HG02759 (cell line): ENCODE measurements around the gene TUBA4B.
A peak's percentile ranks its signal among the peaks of the same experiment; 100 is the strongest.

ENCODE experiments used
- ATAC-seq: cut with Tn5 transposase; IDR thresholded peaks from one replicate; pipeline ENCODE4 v1.9.1; 2021; ENCODE audit warnings: mild to moderate bottlenecking, moderate library complexity; ENCODE audit not compliant: unreplicated experiment

TUBA4B gene

DNA sequence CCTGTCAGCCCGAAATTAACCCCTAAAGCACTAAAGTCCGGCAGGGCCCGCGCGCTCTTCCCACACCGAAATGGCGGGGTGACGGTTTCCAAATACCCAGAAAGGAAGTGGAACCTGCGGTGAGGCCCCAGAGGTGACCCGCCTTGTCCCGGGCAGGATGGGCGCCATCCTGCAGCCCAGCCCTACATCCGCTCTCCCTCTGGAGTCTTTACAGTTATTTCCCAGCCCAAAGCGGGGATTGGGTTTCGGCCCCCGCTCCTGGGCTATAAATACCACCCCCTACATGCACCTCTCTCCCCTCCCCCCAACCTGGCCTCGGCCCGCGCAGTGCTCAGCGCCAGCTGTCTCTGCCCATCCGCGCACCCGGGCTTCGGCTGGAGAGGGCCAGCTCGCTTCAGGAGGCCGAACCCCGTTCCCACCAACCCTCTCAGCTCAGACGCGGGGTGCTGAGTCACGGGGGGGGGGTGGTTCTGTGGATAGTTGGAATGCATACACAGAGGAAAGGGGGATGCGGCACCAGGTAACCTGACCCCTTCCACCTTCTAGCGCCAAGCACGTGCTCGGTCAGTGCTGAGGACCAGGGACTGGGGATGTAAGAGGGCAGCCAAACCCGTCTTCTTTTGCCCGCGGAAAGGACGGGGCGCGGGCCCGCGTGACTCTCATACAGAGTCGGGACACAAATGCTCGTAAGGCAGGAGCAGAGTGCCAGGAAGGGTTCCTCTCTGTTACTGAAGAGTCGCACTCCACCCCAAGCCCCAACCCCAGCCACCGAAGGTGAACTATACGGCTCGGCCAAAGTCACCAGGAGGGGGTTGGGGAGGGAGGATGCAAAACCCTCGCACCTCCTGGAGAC, at the start of gene TUBA4B:
Gene TUBA4B, plus strand, starts transcription at position 344 of the 853 bp plus-strand sequence. Its CDS starts 165 bp downstream, at position 509.
- ATAC-seq = peak; percentile 11

DNA sequence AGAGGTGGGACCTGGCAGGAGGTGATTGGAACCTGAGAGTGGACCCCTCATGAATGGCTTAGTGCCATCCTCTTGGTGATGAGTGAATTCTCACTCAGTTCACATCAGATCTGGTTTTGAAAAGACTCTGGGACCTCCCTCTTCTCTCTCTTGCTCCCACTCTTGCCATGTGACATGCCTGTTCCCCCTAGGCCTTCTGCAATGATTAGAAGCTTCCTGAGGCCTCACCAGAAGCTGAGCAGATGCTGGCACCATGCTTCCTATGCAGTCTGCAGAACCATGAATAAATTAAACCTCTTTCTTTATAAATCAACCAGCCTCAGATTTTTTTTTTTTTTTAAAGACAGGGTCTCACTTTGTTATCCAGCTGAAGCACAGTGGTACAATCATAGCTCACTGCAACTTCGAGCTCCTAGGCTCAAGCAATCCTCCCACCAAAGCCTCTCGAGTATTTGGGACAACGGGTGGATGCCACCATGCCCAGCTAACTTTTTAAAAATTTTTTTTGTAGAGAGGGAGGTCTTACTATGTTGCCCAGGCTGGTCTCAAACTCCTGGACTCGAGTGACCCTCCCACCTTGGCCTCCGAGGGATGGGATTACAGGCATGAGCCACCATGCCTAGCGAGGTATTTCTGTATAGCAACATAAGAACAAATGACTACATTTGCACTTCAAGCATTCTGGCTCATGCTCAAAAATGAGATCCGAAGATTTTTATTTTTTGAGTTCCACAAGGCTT, 48.4 kb upstream of the TUBA4B start:
- ATAC-seq = no peak

- ATAC-seq = no peak
Measured at GRCh38 chr2:219205165-219205538, 47.9 kb upstream of the TUBA4B start.

DNA sequence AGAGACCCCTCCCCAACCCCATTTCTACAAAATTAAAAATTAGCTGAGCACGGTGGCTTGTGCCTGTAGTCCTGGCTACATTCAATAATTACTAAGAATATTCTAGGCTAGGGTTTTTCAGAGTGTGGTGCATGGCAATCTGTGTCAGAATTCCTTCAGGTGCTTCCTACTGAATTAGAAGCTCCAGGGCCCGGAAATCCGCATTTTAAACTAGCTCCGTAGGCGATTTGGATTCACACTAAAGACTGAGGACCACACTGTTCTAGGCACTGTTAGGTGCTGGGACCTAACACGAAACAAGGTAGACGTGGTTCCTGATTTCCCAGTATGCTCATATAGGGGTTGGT, 47.1 kb upstream of the TUBA4B start:
- ATAC-seq = no peak

DNA sequence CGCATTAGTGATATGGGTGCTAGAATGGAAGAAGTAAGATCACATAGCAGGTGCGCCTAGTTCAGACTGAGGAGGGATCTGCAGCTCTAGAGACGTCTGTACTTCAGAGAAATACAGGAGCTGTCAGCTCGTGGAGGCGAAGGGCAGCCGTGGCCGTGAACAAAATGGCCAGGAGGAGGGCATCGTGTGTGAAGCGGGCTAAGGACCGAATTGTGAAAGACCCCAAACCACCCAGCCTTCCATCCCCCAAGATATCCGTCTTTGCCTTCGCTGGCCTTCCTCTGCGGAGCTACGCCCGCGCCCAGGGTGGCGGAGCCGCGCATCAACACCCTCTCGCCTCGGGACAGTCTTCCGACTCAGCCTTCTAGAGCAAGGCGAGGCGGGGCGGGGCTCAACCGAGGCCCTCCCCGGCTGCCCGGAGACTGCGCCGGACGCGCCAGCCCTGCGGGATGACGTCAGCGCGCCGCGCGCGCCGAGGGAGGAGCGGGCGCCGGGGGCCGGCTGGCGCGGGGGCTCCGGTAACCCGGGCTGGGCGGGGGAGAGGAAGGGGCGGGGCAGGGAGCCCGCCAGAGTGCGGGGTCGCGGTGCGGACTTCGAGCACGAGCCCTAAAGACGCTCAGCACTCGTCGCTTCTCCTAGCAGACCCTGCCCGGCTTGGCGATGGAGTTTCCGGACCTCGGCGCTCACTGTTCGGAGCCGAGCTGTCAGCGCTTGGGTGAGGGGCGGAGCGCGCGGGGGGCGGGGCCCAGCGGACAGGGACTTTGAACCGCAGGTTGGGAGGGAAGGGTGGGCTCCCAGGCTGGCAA, 46.5 kb upstream of the TUBA4B start, which contains the start of gene ZFAND2B:
Gene ZFAND2B, plus strand, starts transcription at position 455 of the 806 bp plus-strand sequence. Its CDS starts 206 bp downstream, at position 661.
- peak; percentile 98 for ATAC-seq

GRCh38 chr2:219207134-219207883, 45.7 kb upstream of the TUBA4B start:
- no peak for ATAC-seq

- no peak for ATAC-seq
Measured at GRCh38 chr2:219207884-219208740, 44.9 kb upstream of the TUBA4B start.

- ATAC-seq = no peak
Measured at GRCh38 chr2:219209236-219210195, 43.5 kb upstream of the TUBA4B start.

- ATAC-seq = no peak
Measured at GRCh38 chr2:219210196-219210885, 42.7 kb upstream of the TUBA4B start.

DNA sequence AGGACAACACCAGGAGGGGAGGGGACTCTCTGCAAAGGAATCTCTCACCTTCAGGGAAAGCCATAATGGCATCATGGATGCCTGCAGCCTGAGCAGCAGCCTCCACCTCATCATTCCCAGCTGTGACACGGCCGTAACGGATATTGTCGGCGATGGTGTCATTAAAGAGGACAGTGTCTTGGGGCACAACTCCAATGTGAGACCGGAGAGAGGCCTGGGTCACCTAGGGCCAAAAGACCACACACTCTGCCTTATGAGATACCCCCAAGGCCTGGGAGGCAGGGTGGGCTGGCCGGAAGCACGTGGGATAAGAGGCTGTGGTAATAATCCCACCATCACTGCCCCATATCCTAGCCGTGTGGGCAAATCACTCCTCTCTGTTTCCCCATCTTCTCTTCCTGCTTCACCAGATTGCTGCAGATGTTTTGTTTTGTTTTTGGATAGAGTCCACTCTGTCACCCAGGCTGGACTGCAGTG, 42.1 kb upstream of the TUBA4B start:
- ATAC-seq = no peak

GRCh38 chr2:219213026-219213415, 40.0 kb upstream of the TUBA4B start:
- ATAC-seq = no peak

DNA sequence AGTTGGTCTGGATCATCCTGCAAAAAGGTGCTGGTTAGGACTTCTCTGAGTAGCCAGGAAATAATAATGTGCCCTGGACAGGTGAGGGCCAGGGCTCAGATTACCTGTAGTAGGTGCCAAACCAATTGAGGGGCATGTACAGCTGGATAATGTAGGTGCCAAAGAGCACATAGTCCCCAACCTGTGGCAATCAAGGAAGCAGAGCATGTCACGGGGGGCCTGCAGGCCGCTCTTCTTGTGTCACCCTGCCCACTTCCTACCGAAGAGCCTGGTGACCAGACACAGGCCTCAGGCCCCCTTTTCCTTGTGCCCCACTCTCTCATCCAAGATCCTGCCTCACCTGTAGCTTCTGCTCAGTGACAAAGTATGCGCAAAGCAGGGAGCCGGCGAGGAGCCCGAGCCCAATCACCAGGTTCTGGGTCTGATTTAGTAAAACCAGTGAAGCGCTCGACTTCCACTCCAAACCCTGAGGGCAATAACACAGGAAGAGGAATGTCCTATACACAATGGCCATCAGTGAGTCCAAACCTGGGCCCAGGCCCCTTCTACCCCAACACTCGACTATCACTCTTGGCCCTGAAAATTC, 39.5 kb upstream of the TUBA4B start:
- no peak for ATAC-seq

DNA sequence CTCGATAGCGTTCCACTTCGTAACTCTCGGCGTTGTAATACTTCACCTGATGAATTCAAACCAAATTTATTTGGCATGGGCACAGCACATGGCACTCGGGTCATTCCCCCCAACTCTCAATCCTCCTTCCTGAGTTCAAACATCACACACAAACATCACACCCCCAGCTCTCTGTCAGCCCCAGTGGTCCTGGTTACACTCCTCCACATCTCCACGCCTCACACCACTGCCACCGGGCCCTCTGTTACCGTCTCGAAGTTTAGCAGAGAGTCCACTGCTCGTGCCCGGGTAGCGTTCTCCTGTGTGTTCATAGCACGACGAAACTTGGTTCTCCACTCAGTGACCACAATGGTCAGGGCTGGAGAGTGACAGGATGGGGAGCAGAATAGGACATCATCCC, 38.9 kb upstream of the TUBA4B start:
- no peak for ATAC-seq

GRCh38 chr2:219214786-219215185, 38.3 kb upstream of the TUBA4B start:
- ATAC-seq = no peak

DNA sequence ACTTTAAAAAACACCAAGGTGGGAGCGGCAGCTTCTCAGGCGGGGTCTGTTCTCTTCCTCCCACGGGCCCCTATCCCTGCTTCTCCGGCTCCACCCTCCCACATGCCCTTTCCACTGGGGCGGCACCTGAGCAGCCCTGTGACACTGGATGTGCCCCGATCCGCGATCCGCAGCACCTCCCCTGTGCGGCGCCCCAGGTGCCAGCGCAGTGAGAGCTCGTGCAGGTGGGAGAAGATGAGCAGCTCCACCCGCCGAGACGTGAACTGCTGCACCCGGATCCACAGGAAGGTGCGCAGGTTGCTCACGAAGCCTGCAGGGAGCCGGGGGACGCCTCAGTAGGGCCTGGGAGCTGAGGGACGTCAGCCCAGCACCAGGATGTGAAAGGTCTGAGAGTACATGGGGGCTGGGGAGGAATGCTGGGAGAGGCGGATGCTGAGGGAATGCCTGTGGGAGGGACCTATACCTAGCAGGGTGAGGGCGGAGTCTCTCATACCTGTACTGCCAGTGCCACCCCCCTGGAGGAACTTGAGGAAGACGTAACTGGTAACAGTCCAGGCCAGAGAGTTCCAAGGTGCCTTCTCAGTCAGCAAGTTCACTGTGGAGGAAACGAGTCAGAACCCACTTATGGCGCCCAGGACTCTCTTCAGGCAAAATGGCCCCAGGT, 37.0 kb upstream of the TUBA4B start:
- ATAC-seq = no peak

DNA sequence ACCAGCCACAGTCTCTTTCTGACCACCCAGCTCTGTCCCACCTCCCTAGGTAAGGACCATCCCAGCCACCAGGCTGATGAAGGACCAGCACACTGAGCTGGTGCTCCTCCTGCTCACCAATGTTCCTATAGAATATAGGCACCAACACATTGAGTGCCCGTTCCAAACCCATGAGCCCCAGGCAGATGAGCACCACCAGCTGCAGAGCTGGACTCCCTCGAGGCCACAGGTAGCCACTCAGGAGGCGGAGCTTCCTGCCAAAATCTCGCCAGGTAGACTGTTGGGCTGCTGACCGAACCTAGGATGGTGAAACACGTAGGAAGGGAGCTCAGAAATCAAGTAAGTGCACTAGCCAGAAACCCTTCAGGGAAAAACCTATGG, 36.5 kb upstream of the TUBA4B start:
- ATAC-seq = no peak

DNA sequence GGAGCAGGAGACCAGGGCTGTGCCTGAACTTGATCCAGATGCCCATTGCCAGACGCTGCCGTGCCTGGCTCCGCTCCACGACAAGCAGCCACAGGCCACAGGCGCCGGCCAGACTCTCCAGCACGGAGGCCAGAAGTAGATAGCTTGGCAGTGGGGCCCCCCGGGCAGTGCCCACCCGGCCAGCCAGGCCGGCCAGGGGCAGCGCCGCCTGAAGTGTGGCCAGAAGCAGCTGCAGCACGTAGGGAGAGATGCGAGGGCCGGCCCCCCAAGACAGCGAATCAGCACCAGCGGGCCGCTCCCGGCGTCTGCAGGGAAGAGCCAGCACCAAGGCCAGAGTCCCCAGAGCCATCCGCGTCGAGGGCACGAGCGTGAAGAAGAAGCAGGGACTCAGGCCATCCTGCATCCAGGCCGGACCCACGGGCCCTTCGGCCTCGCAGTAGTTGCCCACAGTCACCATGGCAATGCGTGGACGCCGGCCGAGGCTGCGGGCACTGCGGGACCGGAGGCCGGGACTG, 34.8 kb upstream of the TUBA4B start:
- ATAC-seq = peak; percentile 30
